ENCODE data around the gene KIDINS220. TPM values are rescaled to one million over a fixed set of nuclear protein-coding genes. Genes with fewer than 3 reads are reported as not detected.

The KIDINS220 gene
- total and polyA plus RNA-seq, 2 of the 13 experiments (the other 11 are each of a cell fraction or from before 2014, with no cell fraction given): 25.2 to 32.3 TPM

DNA sequence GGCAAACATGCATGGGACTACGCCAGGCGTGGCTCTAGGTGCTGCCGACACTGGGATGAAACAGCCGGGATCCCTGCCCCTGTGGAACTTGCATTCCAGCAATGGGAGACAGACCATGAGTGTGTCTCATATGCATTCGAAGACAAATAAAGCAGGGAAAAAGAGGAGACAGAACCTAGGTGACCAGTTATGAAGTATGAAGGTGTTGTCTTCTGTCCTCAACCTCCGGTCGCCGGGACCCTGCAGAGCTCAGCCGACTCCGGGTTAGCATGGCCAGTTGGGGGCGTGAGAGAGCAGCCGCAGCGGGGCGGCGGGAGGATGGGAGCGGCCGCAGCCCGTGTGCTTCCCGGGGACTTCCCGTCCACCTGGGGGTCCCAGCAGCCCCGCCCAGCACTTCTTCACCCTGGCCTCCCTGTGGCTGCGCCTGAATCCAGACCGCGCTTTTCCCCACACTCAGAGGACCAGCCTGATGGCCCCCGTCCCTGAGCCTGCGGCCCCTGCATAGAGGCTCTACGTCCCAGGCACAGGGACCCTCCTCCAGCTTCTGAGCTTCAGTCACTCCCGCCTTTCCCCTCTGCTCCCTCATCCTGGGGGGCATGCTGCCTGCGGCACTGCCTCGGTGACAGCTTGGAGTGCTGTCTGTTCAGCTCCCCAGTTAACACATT is 144.1 kb downstream of the KIDINS220 start (continued):
- TF ChIP-seq RFX3 (CRISPR knock-in tag; IDR thresholded peaks at IDR 0.05): no peak
- no peak for TF ChIP-seq GPBP1L1 (CRISPR knock-in tag; IDR thresholded peaks at IDR 0.05)
- peak; percentile 77; the same call in 1 of the 2 replicates for TF ChIP-seq ZNF350 (CRISPR knock-in tag; IDR thresholded peaks at IDR 0.05; ENCODE audit: borderline replicate concordance, low read depth)
- TF ChIP-seq GMEB1 (CRISPR knock-in tag; IDR thresholded peaks at IDR 0.05; ENCODE audit: borderline replicate concordance): no peak
- TF ChIP-seq ARID2 (CRISPR knock-in tag; IDR thresholded peaks at IDR 0.05; ENCODE audit: borderline replicate concordance): peak; percentile 90; the same call in 1 of the 2 replicates
- no peak for TF ChIP-seq RARG (CRISPR knock-in tag; IDR thresholded peaks at IDR 0.05; ENCODE audit: low read depth)
- TF ChIP-seq KAT2B (IDR thresholded peaks at IDR 0.05; ENCODE audit: borderline replicate concordance, low read depth, low read length): no peak
- peak; percentile 81 for TF ChIP-seq MXD3 (CRISPR knock-in tag; IDR thresholded peaks at IDR 0.05)
- peak; percentile 96; the same call in 1 of the 2 replicates for TF ChIP-seq FOXO4 (CRISPR knock-in tag; conservative IDR thresholded peaks at IDR 0.05)
- peak; percentile 61; the same call in 1 of the 2 replicates for TF ChIP-seq ZNF414 (CRISPR knock-in tag; IDR thresholded peaks at IDR 0.05)
- no peak for TF ChIP-seq NFYC (CRISPR knock-in tag; IDR thresholded peaks at IDR 0.05)
- TF ChIP-seq TAF15 (IDR thresholded peaks at IDR 0.05; ENCODE audit: low read depth, low read length, poor library complexity, severe bottlenecking): peak; percentile 66
- no peak for TF ChIP-seq IKZF4 (CRISPR knock-in tag; IDR thresholded peaks at IDR 0.05; ENCODE audit: borderline replicate concordance, low read depth, not compliant biosample characterization)
- no peak for TF ChIP-seq ZNF329 (CRISPR knock-in tag; IDR thresholded peaks at IDR 0.05; ENCODE audit: low read depth)
- TF ChIP-seq ZNF446 (CRISPR knock-in tag; IDR thresholded peaks at IDR 0.05): no peak
- peak; percentile 61; the same call in 1 of the 2 replicates for TF ChIP-seq ZNF772 (CRISPR knock-in tag; IDR thresholded peaks at IDR 0.05)
- TF ChIP-seq HMGXB4 (CRISPR knock-in tag; IDR thresholded peaks at IDR 0.05; ENCODE audit: borderline replicate concordance in 1 of 2, low read depth in 1 of 2): peak; percentile 44 to 79; a peak in 2 of 4 replicates
- TF ChIP-seq ZNF124 (CRISPR knock-in tag; IDR thresholded peaks at IDR 0.05): peak; percentile 82
- peak; percentile 61; the same call in 1 of the 2 replicates for TF ChIP-seq MTA1 (CRISPR knock-in tag; IDR thresholded peaks at IDR 0.05; ENCODE audit: borderline replicate concordance)
- TF ChIP-seq ZBTB7B (CRISPR knock-in tag; IDR thresholded peaks at IDR 0.05): peak; percentile 67

Measured in HepG2 (cell line).